ENCODE results near the gene SPO11. TPM values are rescaled to one million over a fixed set of nuclear protein-coding genes. Genes with fewer than 3 reads are reported as not detected.

SPO11 gene
- total and polyA plus RNA-seq, 10 of the 15 experiments (the other 5 are each of a cell fraction or from before 2014, with no cell fraction given): not detected

DNA sequence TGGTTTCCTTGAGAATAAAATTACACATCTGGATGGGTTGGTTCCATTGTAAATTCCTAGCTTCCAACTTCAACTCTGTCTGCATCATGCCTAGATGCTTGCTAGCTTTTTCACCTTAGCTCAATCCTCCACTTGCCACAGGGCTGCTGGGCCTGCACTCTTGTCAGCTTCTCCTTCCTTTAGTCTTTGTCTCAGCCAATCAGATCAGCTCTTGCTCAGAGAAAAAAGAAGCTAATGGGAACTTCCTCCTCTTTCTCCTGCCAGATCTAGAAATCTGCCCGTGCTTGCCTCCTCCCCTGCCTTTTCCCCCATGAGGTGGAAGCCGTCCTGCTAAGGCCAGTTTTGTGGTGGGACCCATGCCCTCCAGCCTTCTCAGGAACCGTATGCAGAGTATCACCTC, 40.0 kb downstream of the SPO11 start:
- Histone ChIP-seq H2AFZ (ENCODE audit: control insufficient read depth, low read depth, low read length) (no peak overlapping the region), H3K79me2 (ENCODE audit: control insufficient read depth, insufficient read depth, low read length) (no peaks in the 10 kb centered on the region), H3K4me1 (ENCODE audit: control insufficient read depth, insufficient read depth, low read length) (no peaks in the 10 kb centered on the region), H3K27ac (ENCODE audit: control insufficient read depth, insufficient read depth) (no peak overlapping the region), H3K9me3 (replicated peaks; ENCODE audit: control insufficient read depth, insufficient read depth, low read length) (no peaks in the 10 kb centered on the region), H3K36me3 (ENCODE audit: control insufficient read depth in 2 of 2, insufficient read depth in 2 of 2, low read length in 1 of 2) (peaks cover 33 to 62% of the 10 kb centered on the region in 2 experiments), H3K27me3 (replicated peaks in 1 of 2; ENCODE audit: control insufficient read depth in 2 of 2, insufficient read depth in 2 of 2, low read length in 1 of 2) (no peaks in the 10 kb centered on the region), H3K9ac (ENCODE audit: control insufficient read depth, insufficient read depth, low read length) (no peak overlapping the region), H3K4me3 (no peak overlapping the region), H3K4me2 (ENCODE audit: control insufficient read depth, insufficient read depth) (no peak overlapping the region), H4K20me1 (ENCODE audit: control insufficient read depth, insufficient read depth) (no peaks in the 10 kb centered on the region)
- ATAC-seq: no peak
- no peak for FAIRE-seq
- intact Hi-C loops (cut with micrococcal nuclease; ENCODE audit: unreplicated experiment) (no loop called here), in situ Hi-C loops (cut with MboI) (no loop called here)
- no peak for TF ChIP-seq IRF4 (IDR thresholded peaks at IDR 0.05; ENCODE audit: low read depth, low read length)
- TF ChIP-seq BMI1 (IDR thresholded peaks at IDR 0.05; ENCODE audit: borderline replicate concordance): no peak
- no peak for TF ChIP-seq POLR2AphosphoS2 (IDR thresholded peaks at IDR 0.05; ENCODE audit: low read depth, low read length)
- TF ChIP-seq SPI1 (IDR thresholded peaks at IDR 0.05; ENCODE audit: borderline replicate concordance, insufficient read depth, low read depth, low read length): no peak
- TF ChIP-seq, protein P1, sequence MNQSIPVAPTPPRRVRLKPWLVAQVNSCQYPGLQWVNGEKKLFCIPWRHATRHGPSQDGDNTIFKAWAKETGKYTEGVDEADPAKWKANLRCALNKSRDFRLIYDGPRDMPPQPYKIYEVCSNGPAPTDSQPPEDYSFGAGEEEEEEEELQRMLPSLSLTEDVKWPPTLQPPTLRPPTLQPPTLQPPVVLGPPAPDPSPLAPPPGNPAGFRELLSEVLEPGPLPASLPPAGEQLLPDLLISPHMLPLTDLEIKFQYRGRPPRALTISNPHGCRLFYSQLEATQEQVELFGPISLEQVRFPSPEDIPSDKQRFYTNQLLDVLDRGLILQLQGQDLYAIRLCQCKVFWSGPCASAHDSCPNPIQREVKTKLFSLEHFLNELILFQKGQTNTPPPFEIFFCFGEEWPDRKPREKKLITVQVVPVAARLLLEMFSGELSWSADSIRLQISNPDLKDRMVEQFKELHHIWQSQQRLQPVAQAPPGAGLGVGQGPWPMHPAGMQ (IDR thresholded peaks at IDR 0.05; ENCODE audit: borderline replicate concordance): no peak
- no TSS peak for BruUV-seq (replicated peaks)
- ChIA-PET CTCF (interaction anchor here (0.9 to 1.5 kb wide), 3 partner anchors 8 to 129 kb away, joined by 3 to 5 read pairs (median 4); no protein-coding TSS in a partner anchor), POLR2A (no interaction called here), SMC1A (ENCODE audit: uncharacterized antibody, unreplicated experiment) (interaction anchor here (0.6 to 0.9 kb wide), 2 partner anchors 8 to 9 kb away, joined by 3 read pairs; no protein-coding TSS in a partner anchor), RAD21 (ENCODE audit: unreplicated experiment) (no interaction called here)
- WGBS (ENCODE audit: insufficient coverage, insufficient replicate concordance, low lambda C conversion rate, missing lambda C conversion rate): 68% methylated on average over 3 of the region's 3 CpGs
- no peak for DNase-seq (ENCODE audit: low read depth, low spot score)

DNA sequence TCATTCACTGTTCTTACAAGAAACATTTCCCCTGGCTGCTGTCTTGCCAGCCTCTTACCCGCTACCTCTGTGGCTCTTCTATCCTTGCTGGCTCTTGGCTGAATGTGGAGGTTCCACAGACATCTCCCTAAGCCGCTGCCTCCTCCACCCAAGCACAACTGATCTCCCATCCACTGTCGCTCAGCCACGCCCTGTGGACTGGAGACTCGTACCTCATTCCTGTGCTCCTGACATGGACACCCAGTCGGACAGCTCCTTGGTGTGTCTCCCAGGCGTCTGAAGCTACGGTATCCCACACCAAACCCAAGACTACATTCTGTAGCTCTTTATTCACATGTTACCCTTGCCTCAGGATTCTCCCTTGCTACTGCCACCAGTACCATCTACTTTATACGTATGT, 40.7 kb downstream of the SPO11 start:
- Histone ChIP-seq H3K4me3 (no peak overlapping the region), H4K20me1 (ENCODE audit: control insufficient read depth, insufficient read depth) (no peaks in the 10 kb centered on the region), H3K79me2 (ENCODE audit: control insufficient read depth, insufficient read depth, low read length) (no peaks in the 10 kb centered on the region), H3K36me3 (ENCODE audit: control insufficient read depth in 2 of 2, insufficient read depth in 2 of 2, low read length in 1 of 2) (peaks cover 40 to 65% of the 10 kb centered on the region in 2 experiments), H3K9ac (ENCODE audit: control insufficient read depth, insufficient read depth, low read length) (no peak overlapping the region), H3K9me3 (replicated peaks; ENCODE audit: control insufficient read depth, insufficient read depth, low read length) (no peaks in the 10 kb centered on the region), H2AFZ (ENCODE audit: control insufficient read depth, low read depth, low read length) (no peak overlapping the region), H3K27me3 (replicated peaks in 1 of 2; ENCODE audit: control insufficient read depth in 2 of 2, insufficient read depth in 2 of 2, low read length in 1 of 2) (no peaks in the 10 kb centered on the region), H3K4me1 (ENCODE audit: control insufficient read depth, insufficient read depth, low read length) (no peaks in the 10 kb centered on the region), H3K27ac (ENCODE audit: control insufficient read depth, insufficient read depth) (no peak overlapping the region), H3K4me2 (ENCODE audit: control insufficient read depth, insufficient read depth) (no peak overlapping the region)
- TF ChIP-seq POLR2A (IDR thresholded peaks at IDR 0.05; ENCODE audit: low read depth, low read length) (0 out of 2 replicates have a peak, but pooled peaks have one; percentile 26), YY1 (IDR thresholded peaks at IDR 0.05; ENCODE audit: low read depth, low read length) (no peak)
- no TSS peak for BruUV-seq (replicated peaks)
- intact Hi-C loops (cut with micrococcal nuclease; ENCODE audit: unreplicated experiment): no loop called here
- SMC1A ChIA-PET (ENCODE audit: uncharacterized antibody, unreplicated experiment): no interaction called here
- over 99% methylated on average over 9 of the region's 9 CpGs for WGBS (ENCODE audit: insufficient coverage, insufficient replicate concordance, low lambda C conversion rate, missing lambda C conversion rate)
- in situ Hi-C loops (cut with MboI): no loop called here
- no peak for DNase-seq (ENCODE audit: low read depth, low spot score)
- no peak for ATAC-seq
- RAD21 ChIA-PET (ENCODE audit: unreplicated experiment): no interaction called here
- POLR2A ChIA-PET: no interaction called here
- FAIRE-seq: no peak
- CTCF ChIA-PET: interaction anchor here (1.2 to 1.5 kb wide), 2 partner anchors 23 to 128 kb away, joined by 3 to 5 read pairs; no protein-coding TSS in a partner anchor

Measured in GM12878 (cell line).